GM21723 (cell line): Measurements from ENCODE around the gene LTB4R.
A peak's percentile ranks its signal among the peaks of the same experiment; 100 is the strongest.
"Not testable (repeated sequence)": the region's sequence is repeated elsewhere in the genome, so short reads cannot be mapped to it uniquely, and the experiment has no call there.

ENCODE experiments used
- ATAC-seq: cut with Tn5 transposase; IDR thresholded peaks from one replicate; pipeline ENCODE4 v1.9.1; 2021; ENCODE audit warnings: mild to moderate bottlenecking, moderate library complexity; ENCODE audit not compliant: unreplicated experiment

The LTB4R gene

DNA sequence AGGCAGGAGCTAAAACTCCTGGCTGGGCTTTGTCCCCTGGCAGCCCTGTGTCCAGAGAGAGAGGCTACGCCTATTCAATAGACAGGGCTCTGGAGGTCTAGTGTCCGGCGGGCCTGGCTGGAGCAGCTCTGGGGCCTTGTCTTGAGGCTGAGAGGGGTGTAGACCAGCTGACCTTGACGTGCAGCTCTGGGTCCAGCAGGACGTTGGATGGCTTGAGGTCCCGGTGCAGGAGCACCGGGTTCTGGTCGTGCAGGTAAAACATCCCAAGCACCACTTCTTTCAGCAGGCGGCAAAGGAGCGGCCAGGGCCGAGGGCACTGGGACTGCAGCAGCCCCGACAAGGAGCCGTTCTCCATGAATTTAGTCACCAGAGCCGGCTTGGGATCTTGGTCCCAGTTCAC, 27.5 kb downstream of the LTB4R start:
- ATAC-seq = no peak

GRCh38 chr14:24339284-24340151, 28.2 kb downstream of the LTB4R start, which contains the start of gene RIPK3:
Gene RIPK3 (minus strand): TSS chr14:24339991. CDS start chr14:24339826, 165 bp downstream.
- ATAC-seq = peak; percentile 93

GRCh38 chr14:24340606-24341005, 29.3 kb downstream of the LTB4R start:
- no peak for ATAC-seq

GRCh38 chr14:24342889-24343288, 31.6 kb downstream of the LTB4R start:
- no peak for ATAC-seq

DNA sequence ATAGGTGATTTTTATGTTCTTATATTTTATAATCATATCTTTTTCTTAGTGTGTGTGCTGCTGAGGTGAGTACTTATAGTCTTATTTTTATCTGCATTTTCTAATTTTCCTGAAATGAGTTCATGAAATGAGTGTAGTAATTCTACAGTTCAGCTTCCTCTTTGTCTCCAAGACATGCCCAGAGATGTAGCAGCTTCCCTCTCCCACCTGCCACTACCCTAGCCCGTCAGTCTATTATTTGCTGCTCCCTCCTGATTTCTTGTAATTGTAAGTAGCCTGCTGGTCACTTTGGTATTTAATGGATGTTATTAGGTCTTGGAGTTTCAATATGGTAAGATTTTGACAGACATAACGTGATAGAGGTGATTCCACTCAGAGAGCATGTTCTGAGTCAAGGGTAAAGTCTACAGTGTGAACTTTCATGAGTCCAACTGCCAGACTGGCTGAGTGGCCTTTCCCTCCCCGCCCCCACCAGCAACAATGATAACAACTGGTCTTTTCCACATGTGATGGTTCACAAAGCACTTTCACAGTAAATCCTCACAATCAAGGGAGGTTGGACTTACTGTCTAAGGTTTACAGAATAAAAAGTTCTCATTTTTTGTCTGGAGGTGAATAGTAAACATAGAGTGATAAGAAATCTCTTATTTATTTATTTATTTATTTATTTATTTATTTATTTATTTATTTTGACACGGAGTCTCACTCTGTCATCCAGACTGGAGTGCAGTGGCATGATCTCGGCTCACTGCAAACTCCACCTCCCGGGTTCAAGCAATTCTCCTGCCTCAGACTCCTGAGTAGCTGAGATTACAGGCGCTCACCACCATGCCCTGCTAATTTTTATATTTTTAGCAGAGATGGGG, 32.7 kb downstream of the LTB4R start:
- ATAC-seq = no peak

DNA sequence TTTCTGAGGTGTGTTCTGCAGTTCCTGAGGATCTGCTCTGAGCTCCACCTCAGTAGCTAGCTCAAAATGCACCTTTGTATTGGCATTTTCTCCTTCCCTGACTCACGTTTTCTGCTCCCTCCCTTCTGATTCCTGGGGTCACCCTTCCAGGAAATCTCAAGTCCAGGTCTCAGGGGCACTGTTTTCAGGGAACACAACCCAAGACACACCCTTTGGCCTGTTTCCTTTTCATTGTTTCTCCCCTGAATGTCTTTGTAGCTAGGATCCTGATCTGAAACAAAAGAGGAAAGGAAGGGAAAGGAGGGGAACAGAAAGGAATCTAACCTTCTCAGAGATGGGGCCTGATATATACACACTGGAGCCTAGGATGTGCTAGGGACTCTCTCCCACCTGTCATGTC, 35.8 kb downstream of the LTB4R start:
- ATAC-seq = no peak

DNA sequence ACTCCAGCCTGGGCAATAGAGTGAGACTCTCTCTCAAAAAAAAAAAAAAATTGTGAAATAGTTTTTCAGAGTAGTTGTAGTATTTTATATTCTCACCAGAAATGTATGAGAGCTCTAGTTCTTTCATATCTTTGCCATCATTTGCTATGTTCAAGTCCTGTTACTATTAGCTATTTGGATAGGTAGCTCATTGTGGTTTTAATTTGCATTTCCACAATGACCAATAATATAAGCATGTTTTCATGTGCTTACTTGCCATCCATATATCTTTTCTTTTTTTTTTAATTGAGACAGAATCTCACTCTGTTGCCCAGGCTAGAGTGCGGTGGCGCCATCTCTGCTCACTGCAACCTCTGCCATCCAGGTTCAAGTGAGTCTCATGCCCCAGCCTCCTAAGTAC, 36.9 kb downstream of the LTB4R start:
- no peak for ATAC-seq

- ATAC-seq = no peak
These were observed 38.4 kb downstream of the LTB4R start for GRCh38 chr14:24349742-24350141.

GRCh38 chr14:24351517-24351916, 40.2 kb downstream of the LTB4R start:
- no peak for ATAC-seq

DNA sequence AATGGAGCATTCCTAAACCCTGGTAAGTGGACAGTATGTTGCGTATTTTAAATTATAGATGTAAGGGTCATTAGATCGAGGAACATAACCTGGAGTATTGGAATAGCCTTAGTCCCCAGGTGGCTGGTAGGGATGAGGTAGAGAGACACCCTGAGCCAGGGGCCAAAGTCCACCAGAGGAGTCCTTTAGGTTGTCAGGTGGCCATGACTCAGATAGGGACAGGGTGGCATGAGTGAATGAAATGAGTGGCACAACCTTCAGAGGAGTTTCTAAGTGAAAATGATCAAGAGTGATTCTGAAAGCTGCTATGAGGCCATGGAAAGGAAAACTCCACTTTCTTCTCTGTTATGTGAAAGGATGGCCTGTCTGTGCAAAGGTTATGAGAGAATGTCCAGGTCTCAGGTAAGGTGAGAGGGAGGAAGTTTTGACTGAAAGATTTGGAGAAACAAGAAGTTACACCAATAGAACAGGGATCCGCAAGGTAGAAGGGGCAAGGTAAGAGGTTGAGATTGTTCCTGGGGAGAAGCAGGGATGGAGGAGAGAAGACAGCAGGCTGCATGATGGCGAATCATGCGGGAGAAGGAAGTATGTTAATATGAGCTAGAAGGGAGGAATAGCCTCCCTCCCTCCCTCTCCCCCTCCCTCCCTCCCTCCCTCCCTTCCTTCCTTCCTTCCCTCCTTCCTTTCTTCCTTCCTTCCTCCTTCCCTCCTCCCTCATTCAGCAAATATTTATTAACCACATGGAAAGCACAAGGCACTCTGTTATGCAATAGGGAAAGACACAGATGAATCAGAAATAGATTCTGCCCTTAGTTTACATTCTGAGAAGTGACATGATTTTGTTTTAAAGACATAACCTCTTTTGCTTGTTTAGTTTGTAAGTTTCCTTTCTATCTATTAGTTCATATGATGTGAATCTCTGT, 42.5 kb downstream of the LTB4R start:
- no peak for ATAC-seq

GRCh38 chr14:24354482-24354825, 43.2 kb downstream of the LTB4R start:
- not testable (repeated sequence) for ATAC-seq

- ATAC-seq = no peak
These were observed 43.7 kb downstream of the LTB4R start for GRCh38 chr14:24355009-24355408.

DNA sequence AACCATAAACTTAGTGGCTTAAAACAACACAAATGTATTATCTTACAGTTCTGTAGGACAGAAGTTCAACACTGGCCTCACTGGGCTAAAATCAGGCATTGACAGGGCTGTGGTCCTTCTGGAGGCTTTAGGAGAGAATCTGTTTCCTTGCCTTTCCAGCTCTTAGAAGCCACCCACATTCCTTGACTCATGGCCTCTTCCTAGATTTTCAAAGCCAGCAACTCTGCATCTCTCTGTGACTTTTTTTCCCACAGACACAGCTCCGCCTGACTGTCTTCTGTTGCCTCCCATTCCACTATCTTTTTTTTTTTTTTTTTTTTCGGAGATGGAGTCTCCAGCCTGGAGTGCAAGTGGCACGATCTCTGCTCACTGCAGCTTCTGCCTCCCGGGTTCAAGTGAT, 44.9 kb downstream of the LTB4R start:
- no peak for ATAC-seq

GRCh38 chr14:24360281-24360680, 49.0 kb downstream of the LTB4R start:
- ATAC-seq = no peak

- ATAC-seq = no peak
These were observed 50.0 kb downstream of the LTB4R start for GRCh38 chr14:24361326-24361725.

DNA sequence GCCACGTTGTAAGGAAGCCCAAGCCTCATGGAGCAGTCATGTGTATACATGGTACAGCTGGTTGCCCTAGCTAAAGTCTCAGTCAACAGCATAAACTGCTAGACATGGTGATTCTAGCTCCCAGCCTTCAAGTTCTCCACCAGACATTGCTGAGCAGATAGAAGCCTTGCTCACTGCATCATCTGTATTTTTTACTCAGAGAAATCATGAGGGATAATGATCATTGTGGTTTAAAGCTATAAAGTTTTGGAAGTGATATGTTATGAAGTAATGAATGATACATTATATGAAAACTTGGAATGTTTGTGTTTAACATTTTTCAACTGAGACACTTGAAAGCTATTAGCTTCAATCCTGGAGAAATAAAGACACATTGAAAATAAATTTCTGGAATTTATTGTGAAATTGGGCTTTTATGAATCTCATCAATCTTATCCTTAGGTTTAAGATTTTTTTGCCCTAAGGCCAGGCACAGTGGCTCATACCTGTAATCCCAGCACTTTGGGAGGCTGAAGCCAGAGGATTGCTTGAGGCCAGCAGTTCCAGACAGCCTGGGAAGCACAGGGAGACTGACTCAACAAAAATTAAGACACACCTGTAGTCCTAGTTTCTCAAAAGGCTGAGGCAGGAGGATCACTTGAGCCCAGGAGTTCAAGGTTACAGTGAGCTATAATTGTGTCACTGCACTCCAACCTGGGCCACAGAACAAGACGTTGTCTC, 51.1 kb downstream of the LTB4R start:
- no peak for ATAC-seq

DNA sequence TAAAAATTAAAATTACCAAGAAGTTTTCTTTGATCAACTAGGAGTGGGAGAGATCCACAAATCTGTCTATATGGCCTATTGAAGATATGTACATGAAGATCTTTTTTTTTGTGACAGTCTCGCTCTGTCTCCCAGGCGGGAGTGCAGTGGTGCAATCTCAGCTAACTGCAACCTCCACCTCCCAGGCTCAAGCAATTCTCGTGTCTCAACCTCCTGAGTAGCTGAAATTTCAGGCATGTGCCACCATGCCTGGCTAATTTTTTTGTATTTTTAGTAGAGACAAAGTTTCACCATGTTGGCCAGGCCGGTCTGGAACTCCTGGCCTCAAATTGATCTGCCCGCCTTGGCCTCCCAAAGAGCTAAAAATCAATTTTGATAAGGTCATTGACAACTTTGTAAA, 52.1 kb downstream of the LTB4R start:
- ATAC-seq = no peak

DNA sequence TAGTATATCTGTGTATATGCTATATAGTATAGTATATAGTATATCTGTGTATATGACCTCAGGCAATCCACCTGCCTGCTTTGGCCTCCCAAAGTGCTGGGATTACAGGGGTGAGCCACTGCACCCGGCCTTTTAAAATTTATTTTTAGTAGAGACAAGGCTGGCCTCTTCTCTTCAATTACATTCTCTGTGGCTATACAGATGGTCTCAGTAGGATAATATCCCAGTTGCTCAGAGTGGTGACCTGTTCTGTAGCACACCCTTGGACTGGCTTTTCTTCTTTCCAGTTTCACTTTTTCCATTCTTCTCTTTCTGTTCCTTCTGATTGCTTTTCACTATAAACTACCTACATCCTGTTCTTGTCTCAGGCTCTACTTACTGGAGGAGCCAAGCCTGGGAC, 53.5 kb downstream of the LTB4R start:
- no peak for ATAC-seq

DNA sequence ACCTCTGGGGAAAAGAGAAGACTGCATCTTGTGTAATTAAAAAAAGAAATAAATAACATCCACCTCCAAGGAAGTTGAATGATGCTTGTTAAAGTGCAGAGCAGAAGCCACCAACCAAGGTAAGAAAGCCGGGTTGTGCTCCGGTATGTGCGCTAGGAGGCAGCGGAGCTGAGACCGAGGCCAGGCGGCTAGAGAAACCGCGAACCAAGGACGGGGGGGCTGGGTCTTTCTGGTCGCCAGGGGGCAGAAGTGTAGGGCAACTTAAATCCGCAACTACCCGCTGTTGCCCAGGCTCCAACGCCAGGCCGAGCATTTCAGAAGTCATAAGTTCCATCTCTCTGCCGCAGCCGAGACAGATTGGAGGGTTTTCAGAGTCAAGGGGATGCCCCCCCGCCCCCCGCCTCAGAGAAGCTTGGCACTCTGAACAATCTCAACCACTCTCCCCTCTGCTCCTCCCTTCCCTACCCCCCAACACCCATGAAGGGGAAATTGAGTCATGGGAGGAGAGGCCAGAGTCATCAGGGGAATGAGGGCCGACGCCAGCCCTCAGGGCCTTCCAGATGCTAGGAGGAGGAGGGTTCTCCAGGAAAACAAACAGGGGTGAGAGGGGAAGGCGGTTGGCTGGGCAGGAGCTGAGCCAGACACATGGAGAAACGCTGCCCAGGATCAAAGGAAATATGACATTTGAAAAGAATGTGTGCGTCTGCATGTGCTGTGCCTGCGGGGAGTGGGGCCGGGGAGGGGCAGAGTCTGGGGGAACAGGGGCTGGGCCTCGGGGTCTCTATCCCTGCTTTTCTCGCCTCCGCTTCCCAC, 54.5 kb downstream of the LTB4R start:
- ATAC-seq = no peak

DNA sequence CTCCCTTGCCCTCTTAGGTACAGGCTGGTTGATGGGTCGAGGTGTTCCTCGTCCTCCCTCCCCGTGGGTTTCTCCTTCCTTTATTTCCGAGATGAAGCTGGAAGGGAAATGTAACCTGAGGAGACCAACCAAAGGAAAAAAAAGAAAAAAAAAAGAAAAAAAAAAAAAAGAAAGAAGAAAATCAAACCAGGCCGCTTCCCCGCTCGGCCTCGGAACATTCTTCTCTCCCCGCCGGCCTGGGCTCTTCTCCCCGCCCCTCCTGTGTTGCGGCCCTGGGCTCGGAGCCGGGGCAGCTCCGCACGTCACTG, 55.1 kb downstream of the LTB4R start:
- peak; percentile 48 for ATAC-seq
